HG03139 (cell line): Measurements from ENCODE around the gene WNK2.

ENCODE experiments used
- ATAC-seq: cut with Tn5 transposase; IDR thresholded peaks from one replicate; pipeline ENCODE4 v1.9.1; 2021; ENCODE audit not compliant: unreplicated experiment

WNK2 gene

GRCh38 chr9:93161786-93162562, 22.0 kb upstream of the WNK2 start:
- ATAC-seq, result no peak

GRCh38 chr9:93164085-93164484, 19.9 kb upstream of the WNK2 start:
- ATAC-seq, result no peak

DNA sequence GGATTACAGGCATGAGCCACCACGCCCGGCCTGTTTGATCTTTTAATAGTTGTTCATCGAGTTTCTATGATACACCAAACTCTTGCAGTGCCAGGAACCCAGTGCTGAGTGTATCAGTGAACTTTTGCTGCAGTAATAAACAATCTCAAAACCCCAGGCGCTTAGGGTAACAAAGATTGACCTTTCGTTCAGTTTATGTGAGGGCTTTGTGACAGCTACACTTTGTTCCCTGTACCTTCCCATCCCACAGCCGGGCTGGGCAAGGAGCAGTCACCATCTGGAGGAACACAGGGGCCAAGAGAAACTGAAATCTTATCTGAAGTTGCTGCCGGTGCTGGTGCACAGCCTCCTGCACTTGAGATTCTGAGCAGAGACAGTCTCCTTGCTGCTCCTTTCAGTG, 17.2 kb upstream of the WNK2 start:
- no peak for ATAC-seq

- no peak for ATAC-seq
These were observed 16.8 kb upstream of the WNK2 start for GRCh38 chr9:93167185-93167584.

DNA sequence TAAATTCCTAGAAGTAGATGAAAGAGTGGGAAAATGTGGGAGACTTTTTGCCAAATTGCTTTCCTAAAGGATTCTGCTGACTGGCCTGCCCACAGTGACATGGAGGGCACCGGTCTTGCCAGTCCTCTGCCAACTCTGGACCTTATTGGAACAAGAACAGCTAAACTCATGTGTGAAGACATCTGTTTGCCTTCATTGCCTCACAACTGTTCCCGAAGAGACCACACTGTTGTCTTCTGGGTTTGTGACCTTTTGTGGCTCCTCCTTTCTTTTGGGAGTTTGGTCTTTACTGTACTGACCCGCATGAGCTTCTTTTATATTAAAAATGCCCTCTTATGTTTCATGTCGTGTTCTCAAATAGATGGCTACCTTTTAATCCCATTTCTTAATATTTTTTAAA, 16.1 kb upstream of the WNK2 start:
- ATAC-seq, result no peak

DNA sequence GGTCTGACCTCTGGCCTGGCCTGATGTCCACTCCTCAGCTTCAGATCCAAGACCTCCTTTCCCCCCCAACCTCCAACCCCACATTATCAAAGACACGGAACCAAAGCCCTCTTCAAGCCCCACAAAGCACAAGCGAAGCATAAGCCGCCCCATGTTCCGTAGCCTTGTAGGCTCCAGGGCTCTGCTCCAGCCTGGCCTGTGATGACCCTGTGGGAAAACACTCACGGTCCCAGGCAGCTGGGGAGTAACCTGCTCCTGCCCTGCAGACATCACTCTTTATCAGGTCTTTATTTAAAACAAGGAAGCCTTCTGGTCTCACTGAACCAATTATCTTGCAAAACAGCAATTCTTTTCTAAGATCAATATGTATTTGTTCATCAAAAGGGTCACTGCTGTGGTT, 15.4 kb upstream of the WNK2 start:
- no peak for ATAC-seq

GRCh38 chr9:93169444-93169843, 14.5 kb upstream of the WNK2 start:
- ATAC-seq, result no peak

GRCh38 chr9:93170571-93170970, 13.4 kb upstream of the WNK2 start:
- no peak for ATAC-seq

GRCh38 chr9:93171261-93171990, 12.5 kb upstream of the WNK2 start:
- ATAC-seq, result no peak

GRCh38 chr9:93172666-93173364, 11.1 kb upstream of the WNK2 start:
- no peak for ATAC-seq

- ATAC-seq, result no peak
These were observed 10.4 kb upstream of the WNK2 start for GRCh38 chr9:93173365-93174051.

DNA sequence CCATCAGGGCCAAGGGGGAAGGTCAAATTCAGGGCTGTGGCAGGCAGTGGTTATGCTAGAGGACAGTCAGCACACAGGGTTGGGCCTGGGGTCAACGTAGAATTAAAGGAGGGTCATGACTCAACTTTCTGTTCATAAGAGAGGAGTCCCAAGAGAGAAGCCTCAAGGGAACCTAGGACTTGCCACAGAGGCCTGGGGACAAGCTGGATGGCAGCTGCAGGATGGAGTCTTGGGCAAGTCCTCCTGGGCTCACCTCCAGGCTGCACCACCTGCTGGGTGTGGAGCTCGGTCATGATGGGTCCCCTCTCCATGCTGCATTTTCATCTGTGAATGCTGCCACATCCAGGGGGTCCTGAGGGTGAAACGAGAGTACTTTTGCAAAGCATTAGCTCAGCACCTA, 9.0 kb upstream of the WNK2 start:
- no peak for ATAC-seq

- no peak for ATAC-seq
These were observed 6.3 kb upstream of the WNK2 start for GRCh38 chr9:93177676-93178075.

GRCh38 chr9:93178851-93179786, 4.8 kb upstream of the WNK2 start:
- no peak for ATAC-seq

DNA sequence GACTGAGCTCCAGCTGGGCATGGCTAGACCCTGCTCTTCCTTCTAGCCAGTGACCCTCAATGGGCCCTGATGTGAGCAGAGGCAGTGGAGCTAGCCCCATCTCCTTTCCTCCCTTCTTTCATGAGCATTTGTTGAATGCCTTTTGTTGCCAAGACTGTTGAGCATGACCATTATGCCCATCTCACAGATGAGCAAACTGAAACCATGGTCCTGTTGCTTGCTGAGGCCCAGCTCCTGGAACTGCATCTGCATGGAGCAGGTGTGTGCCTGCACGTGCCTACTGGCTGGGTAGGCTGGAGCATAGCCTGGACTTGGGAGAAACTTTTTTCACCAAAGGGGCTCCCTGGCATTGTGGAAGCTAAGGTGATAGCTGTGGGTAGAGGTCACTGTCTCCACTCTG, 3.0 kb upstream of the WNK2 start:
- ATAC-seq, result no peak

GRCh38 chr9:93181672-93182435, 2.1 kb upstream of the WNK2 start:
- no peak for ATAC-seq

DNA sequence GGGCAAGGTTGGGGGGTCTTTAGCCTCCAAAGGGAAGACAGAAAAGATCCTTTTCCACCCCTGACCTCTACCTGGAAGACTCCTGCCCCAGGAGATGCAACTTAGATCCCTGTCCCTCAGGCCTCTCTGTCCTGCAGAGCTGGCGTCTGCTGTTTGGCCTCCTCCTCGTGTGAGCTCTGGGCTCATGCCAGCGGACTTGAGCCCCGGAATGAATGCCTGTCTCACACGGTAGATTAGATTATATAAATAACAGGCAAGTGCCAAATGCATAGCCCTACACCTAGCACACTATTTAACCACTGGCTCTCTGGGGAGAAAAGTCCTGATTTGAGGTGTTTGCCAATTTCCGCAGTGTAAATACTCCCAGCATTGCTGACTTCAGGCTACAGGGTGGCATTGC, 1.4 kb upstream of the WNK2 start:
- no peak for ATAC-seq

DNA sequence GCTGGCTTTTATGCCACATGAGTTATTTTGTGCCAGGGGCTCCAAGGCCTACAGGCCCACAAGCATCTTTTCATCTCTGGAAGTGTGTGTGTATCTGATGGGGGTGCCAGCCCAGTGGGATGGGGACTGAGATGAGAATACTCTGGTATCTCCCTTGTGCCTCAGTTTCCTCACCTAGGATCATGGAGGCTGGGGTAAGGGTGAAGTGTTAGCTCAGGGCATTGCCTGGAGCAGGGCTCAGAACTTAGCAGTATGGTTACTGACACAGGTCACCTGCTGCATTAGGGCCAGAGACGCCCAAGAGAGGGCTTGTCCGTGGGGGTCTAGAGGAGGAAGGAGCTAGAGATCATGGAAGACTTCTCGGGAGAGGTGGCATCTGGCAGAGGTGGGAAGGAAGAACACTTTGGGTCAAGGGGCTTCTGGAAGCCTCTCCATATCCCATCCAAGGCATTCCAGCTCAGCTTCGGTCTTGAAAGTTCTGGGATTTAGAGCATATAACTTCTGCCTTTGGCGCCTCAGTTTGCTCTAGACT, 742 bp upstream of the WNK2 start:
- ATAC-seq, result no peak
